ENCODE results near the gene ZKSCAN7.
"Not testable (repeated sequence)": the region's sequence is repeated elsewhere in the genome, so short reads cannot be mapped to it uniquely, and the experiment has no call there.

GRCh38 chr3:44577354-44577952 is 22.5 kb downstream of the ZKSCAN7 start:
- TF ChIP-seq CTCF, POLR2A (IDR thresholded peaks at IDR 0.05): not testable (repeated sequence)
